Panc1 (cell line): ENCODE data around the gene MYO3B. TPM values are rescaled to one million over a fixed set of nuclear protein-coding genes. Genes with fewer than 3 reads are reported as not detected.
A peak's percentile ranks its signal among the peaks of the same experiment; 100 is the strongest.

Source experiments
- ATAC-seq: fragments of 200-7000 bp; cut with Tn5 transposase; 2 replicates; pipeline ENCODE4 v1.9.1; 2020; ENCODE audit warnings: mild to moderate bottlenecking, moderate library complexity
- BruUV-seq: library from RNA; stranded (reverse); fragments of 400-500 nt; replicated peaks from 2 replicates; lab custom pipeline; 2021; lab: Mats Ljungman, UMichigan
- CTCF ChIA-PET: fragments of 300-600 bp; sonication (Branson Sonifier 250); formaldehyde crosslinking; loops from one replicate; lab custom pipeline; 2022; ENCODE audit warnings: antibody characterized with exemption; lab: Charles Lee
- POLR2A ChIA-PET: fragments of 300-600 bp; sonication (Branson Sonifier 250); formaldehyde crosslinking; loops from one replicate; lab custom pipeline; 2022; ENCODE audit warnings: antibody characterized with exemption; lab: Charles Lee
- DNase-seq: peaks from one replicate; pipeline ENCODE4 v3.0.0-alpha.2; 2010; ENCODE audit warnings: low read depth, low spot score
- H3K27ac ChIP-seq: 2 replicates; pipeline ENCODE4 v1.5.1; 2011; ENCODE audit warnings: mild to moderate bottlenecking, low read length, inconsistent platforms
- H3K27me3 ChIP-seq: fragments of 200-500 bp; sonication (Bioruptor generic); 2 replicates; pipeline ENCODE4 v1.6.0; 2014; ENCODE audit warnings: low read length, inconsistent platforms; ENCODE audit not compliant: control insufficient read depth, insufficient read depth
- H3K36me3 ChIP-seq: fragments of 200-500 bp; sonication (Bioruptor generic); 2 replicates; pipeline ENCODE4 v1.5.1; 2014; ENCODE audit warnings: inconsistent platforms, mild to moderate bottlenecking, low read length, moderate library complexity; ENCODE audit not compliant: control insufficient read depth, insufficient read depth
- H3K4me1 ChIP-seq: 2 replicates; pipeline ENCODE4 v1.5.1; 2011; ENCODE audit warnings: inconsistent platforms, mild to moderate bottlenecking, low read length, moderate library complexity; ENCODE audit not compliant: control insufficient read depth, insufficient read depth
- H3K4me3 ChIP-seq, 2 experiments: 2 replicates each; pipeline ENCODE4 v1.5.1; 2011 to 2012; ENCODE audit warnings: low read depth in 2 of 2, low read length in 2 of 2, mild to moderate bottlenecking in 2 of 2, inconsistent platforms in 1 of 2, moderate library complexity in 1 of 2
- H3K9me3 ChIP-seq: fragments of 200-500 bp; sonication (Bioruptor generic); 2 replicates; pipeline ENCODE4 v1.5.1; 2014; ENCODE audit warnings: low read depth, mild to moderate bottlenecking, inconsistent platforms, low read length, moderate library complexity; ENCODE audit not compliant: control insufficient read depth, insufficient read depth
- CTCF ChIP-seq: fragments of 450-650 bp; IDR thresholded peaks from 2 replicates; pipeline ENCODE4 v1.5.1; 2017; ENCODE audit warnings: mild to moderate bottlenecking
- POLR2AphosphoS5 ChIP-seq: IDR thresholded peaks from 2 replicates; pipeline ENCODE4 v1.6.1; 2012; ENCODE audit warnings: mild to moderate bottlenecking, low read depth, low read length, moderate library complexity
- SIN3A ChIP-seq: IDR thresholded peaks from 2 replicates; pipeline ENCODE4 v1.6.1; 2012; ENCODE audit warnings: low read depth, mild to moderate bottlenecking, low read length, moderate library complexity, borderline replicate concordance; ENCODE audit not compliant: insufficient read depth
- TCF7L2 ChIP-seq: IDR thresholded peaks from 2 replicates; pipeline ENCODE4 v1.6.1; 2011; ENCODE audit warnings: mild to moderate bottlenecking, low read depth, low read length, inconsistent platforms
- in situ Hi-C: cut with HindIII; loops from 2 replicates; pipeline ENCODE4 v1.10.0; 2016; ENCODE audit warnings: low sequenced_read_pairs, low pct_unique_long_range_greater_than_20kb
- intact Hi-C: fragments of 100-400 bp; cut with micrococcal nuclease; formaldehyde crosslinking; loops from one replicate; pipeline ENCODE4 v1.10.0; 2022; ENCODE audit not compliant: unreplicated experiment
- total RNA-seq: library from RNA; stranded (reverse); gene quantifications from one replicate; pipeline ENCODE4 v1.2.1, GENCODE V29; 2021; ENCODE audit not compliant: unreplicated experiment
- TF ChIP-seq, protein P1 (sequence below), 2 experiments: IDR thresholded peaks; 2 replicates each; pipeline ENCODE4 v1.6.1; 2011 to 2012; ENCODE audit warnings: low read depth in 2 of 2, control low read depth in 1 of 2, low read length in 1 of 2, mild to moderate bottlenecking in 1 of 2, moderate library complexity in 1 of 2; ENCODE audit not compliant: insufficient read depth in 1 of 2

MYO3B gene
- total RNA-seq, 1 experiment from 2014 or later = 0.05 TPM

GRCh38 chr2:170235860-170236679 lies 58.1 kb downstream of the MYO3B start:
- H3K9me3 ChIP-seq = no peaks in the 10 kb centered on the region
- in situ Hi-C loops (no loop called here), intact Hi-C loops (loop anchor here (5.0 kb wide), 2 partner anchors 131 to 581 kb away; partner anchors contain the start of gene GAD1)
- H3K36me3 ChIP-seq = no peaks in the 10 kb centered on the region
- peaks cover 10% of the 10 kb centered on the region for H3K27me3 ChIP-seq
- no TSS peak for BruUV-seq
- ChIA-PET CTCF (interaction anchor here (0.7 to 2.0 kb wide), 3 partner anchors 14 to 580 kb away, joined by 4 to 12 read pairs (median 6); no protein-coding TSS in a partner anchor), POLR2A (no interaction called here)
- no peaks in the 10 kb centered on the region for H3K4me1 ChIP-seq
- peak; percentile 82 for ATAC-seq
- peak; percentile 15 for DNase-seq
- no peak overlapping the region for H3K4me3 ChIP-seq
- H3K27ac ChIP-seq = no peak overlapping the region
- TF ChIP-seq CTCF (peak; percentile 75), POLR2AphosphoS5 (no peak), SIN3A (no peak), TCF7L2 (no peak)
- TF ChIP-seq, protein P1, sequence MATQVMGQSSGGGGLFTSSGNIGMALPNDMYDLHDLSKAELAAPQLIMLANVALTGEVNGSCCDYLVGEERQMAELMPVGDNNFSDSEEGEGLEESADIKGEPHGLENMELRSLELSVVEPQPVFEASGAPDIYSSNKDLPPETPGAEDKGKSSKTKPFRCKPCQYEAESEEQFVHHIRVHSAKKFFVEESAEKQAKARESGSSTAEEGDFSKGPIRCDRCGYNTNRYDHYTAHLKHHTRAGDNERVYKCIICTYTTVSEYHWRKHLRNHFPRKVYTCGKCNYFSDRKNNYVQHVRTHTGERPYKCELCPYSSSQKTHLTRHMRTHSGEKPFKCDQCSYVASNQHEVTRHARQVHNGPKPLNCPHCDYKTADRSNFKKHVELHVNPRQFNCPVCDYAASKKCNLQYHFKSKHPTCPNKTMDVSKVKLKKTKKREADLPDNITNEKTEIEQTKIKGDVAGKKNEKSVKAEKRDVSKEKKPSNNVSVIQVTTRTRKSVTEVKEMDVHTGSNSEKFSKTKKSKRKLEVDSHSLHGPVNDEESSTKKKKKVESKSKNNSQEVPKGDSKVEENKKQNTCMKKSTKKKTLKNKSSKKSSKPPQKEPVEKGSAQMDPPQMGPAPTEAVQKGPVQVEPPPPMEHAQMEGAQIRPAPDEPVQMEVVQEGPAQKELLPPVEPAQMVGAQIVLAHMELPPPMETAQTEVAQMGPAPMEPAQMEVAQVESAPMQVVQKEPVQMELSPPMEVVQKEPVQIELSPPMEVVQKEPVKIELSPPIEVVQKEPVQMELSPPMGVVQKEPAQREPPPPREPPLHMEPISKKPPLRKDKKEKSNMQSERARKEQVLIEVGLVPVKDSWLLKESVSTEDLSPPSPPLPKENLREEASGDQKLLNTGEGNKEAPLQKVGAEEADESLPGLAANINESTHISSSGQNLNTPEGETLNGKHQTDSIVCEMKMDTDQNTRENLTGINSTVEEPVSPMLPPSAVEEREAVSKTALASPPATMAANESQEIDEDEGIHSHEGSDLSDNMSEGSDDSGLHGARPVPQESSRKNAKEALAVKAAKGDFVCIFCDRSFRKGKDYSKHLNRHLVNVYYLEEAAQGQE (IDR thresholded peaks at IDR 0.05; ENCODE audit: insufficient read depth in 1 of 2, low read depth in 2 of 2, low read length in 1 of 2) = no peak

- no peak for TF ChIP-seq SIN3A
- TF ChIP-seq CTCF = no peak
- TF ChIP-seq, protein P1 (IDR thresholded peaks at IDR 0.05; ENCODE audit: insufficient read depth in 1 of 2, low read depth in 2 of 2, low read length in 1 of 2) = no peak
- TF ChIP-seq TCF7L2 = no peak
- TF ChIP-seq POLR2AphosphoS5 = no peak
- H3K4me1 ChIP-seq = no peaks in the 10 kb centered on the region
- H3K27me3 ChIP-seq = peaks cover 13% of the 10 kb centered on the region
- no peaks in the 10 kb centered on the region for H3K9me3 ChIP-seq
- POLR2A ChIA-PET = no interaction called here
- CTCF ChIA-PET = interaction anchor here (2.0 kb wide), 1 partner anchor 579 kb away, joined by 4 read pairs; no protein-coding TSS in a partner anchor
- DNase-seq = no peak
- H3K27ac ChIP-seq = no peak overlapping the region
- no peak overlapping the region for H3K4me3 ChIP-seq
- H3K36me3 ChIP-seq = no peaks in the 10 kb centered on the region
- in situ Hi-C loops = no loop called here
- no peak for ATAC-seq
- intact Hi-C loops = loop anchor here (5.0 kb wide), 2 partner anchors 131 to 581 kb away; partner anchors contain the start of gene GAD1
- no TSS peak for BruUV-seq
Observed at GRCh38 chr2:170236680-170237047, 58.7 kb downstream of the MYO3B start.
